Measurements from ENCODE around the gene TLL1.

Gene TLL1

DNA sequence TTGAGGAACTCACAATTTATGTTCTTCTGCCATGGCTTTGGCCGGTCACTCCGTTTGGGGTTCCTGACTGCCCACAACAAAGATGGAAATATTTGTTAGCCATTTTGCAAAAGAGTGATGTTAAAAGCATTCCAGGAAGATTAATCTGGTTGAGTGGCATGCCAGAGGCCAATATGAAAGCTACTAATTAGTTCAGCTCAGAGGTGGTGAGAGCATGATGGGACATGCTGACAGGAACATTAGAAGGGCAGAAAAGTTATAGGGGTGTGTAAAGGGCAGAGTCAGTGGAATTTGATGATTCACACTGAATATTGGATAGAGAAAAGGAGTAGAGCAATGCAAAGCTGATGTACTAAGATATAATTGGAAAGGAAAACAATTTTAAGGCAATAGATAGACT is 94.4 kb downstream of the TLL1 start:
- no peak overlapping the region for H2AFZ ChIP-seq (ENCODE audit: low read length)
- H3K79me2 ChIP-seq (ENCODE audit: insufficient read depth, low read length): no peaks in the 10 kb centered on the region
- H3K9me3 ChIP-seq (ENCODE audit: low read length): no peaks in the 10 kb centered on the region
- no peaks in the 10 kb centered on the region for H3K36me3 ChIP-seq (ENCODE audit: insufficient read depth, low read length)
- H3K9ac ChIP-seq (ENCODE audit: low read length): no peak overlapping the region
- no peaks in the 10 kb centered on the region for H3K27me3 ChIP-seq (ENCODE audit: insufficient read depth, low read length)
- no peak overlapping the region for H3K4me3 ChIP-seq (ENCODE audit: low read depth, low read length, poor library complexity, severe bottlenecking)
- no peaks in the 10 kb centered on the region for H3F3A ChIP-seq (ENCODE audit: insufficient read depth, low read length)
- H3K4me2 ChIP-seq (ENCODE audit: low read length): no peak overlapping the region
- TF ChIP-seq, protein P1, sequence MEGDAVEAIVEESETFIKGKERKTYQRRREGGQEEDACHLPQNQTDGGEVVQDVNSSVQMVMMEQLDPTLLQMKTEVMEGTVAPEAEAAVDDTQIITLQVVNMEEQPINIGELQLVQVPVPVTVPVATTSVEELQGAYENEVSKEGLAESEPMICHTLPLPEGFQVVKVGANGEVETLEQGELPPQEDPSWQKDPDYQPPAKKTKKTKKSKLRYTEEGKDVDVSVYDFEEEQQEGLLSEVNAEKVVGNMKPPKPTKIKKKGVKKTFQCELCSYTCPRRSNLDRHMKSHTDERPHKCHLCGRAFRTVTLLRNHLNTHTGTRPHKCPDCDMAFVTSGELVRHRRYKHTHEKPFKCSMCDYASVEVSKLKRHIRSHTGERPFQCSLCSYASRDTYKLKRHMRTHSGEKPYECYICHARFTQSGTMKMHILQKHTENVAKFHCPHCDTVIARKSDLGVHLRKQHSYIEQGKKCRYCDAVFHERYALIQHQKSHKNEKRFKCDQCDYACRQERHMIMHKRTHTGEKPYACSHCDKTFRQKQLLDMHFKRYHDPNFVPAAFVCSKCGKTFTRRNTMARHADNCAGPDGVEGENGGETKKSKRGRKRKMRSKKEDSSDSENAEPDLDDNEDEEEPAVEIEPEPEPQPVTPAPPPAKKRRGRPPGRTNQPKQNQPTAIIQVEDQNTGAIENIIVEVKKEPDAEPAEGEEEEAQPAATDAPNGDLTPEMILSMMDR (IDR thresholded peaks at IDR 0.05; ENCODE audit: low read length): no peak
- no peak for TF ChIP-seq EZH2 (IDR thresholded peaks at IDR 0.05; ENCODE audit: borderline replicate concordance, low read length)
- no peak overlapping the region for H3K27ac ChIP-seq (ENCODE audit: low read depth, low read length, poor library complexity, severe bottlenecking)
- no peaks in the 10 kb centered on the region for H3K9me2 ChIP-seq (ENCODE audit: low read depth, low read length)
- no peaks in the 10 kb centered on the region for H3K4me1 ChIP-seq (ENCODE audit: insufficient read depth, low read length, severe bottlenecking)
- no peaks in the 10 kb centered on the region for H4K20me1 ChIP-seq (ENCODE audit: insufficient read depth, low read length)

- TF ChIP-seq, protein P1 (IDR thresholded peaks at IDR 0.05; ENCODE audit: low read length): no peak
- TF ChIP-seq EZH2 (IDR thresholded peaks at IDR 0.05; ENCODE audit: borderline replicate concordance, low read length): no peak
- Histone ChIP-seq H3K9me2 (ENCODE audit: low read depth, low read length) (no peaks in the 10 kb centered on the region), H3K36me3 (ENCODE audit: insufficient read depth, low read length) (no peaks in the 10 kb centered on the region), H3K79me2 (ENCODE audit: insufficient read depth, low read length) (no peaks in the 10 kb centered on the region), H2AFZ (ENCODE audit: low read length) (no peak overlapping the region), H3F3A (ENCODE audit: insufficient read depth, low read length) (no peaks in the 10 kb centered on the region), H3K4me3 (ENCODE audit: low read depth, low read length, poor library complexity, severe bottlenecking) (no peak overlapping the region), H3K9me3 (ENCODE audit: low read length) (no peaks in the 10 kb centered on the region), H3K27me3 (ENCODE audit: insufficient read depth, low read length) (no peaks in the 10 kb centered on the region), H3K4me1 (ENCODE audit: insufficient read depth, low read length, severe bottlenecking) (no peaks in the 10 kb centered on the region), H4K20me1 (ENCODE audit: insufficient read depth, low read length) (no peaks in the 10 kb centered on the region), H3K27ac (ENCODE audit: low read depth, low read length, poor library complexity, severe bottlenecking) (no peak overlapping the region), H3K4me2 (ENCODE audit: low read length) (no peak overlapping the region), H3K9ac (ENCODE audit: low read length) (no peak overlapping the region)
Observed at GRCh38 chr4:165970703-165971420, 97.8 kb downstream of the TLL1 start.

DNA sequence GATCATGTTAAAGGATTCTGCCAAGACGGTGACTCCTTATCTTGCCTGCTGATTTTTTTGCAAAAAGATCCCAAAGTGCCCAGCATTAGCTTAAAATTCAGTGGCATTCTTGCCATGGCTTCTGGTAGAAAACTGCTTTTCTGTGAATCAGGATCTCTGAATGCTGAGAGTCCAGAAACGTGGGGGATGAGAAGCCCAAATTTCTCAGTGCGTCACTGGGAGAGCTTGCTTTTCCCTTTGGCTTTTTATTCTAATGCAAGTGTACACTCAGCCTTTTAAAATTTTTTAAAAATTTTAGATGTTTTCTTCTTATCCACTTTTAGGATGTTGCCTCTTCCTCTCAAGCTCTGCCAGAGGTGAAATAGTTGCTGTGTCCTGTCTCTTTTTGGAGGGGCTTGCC is 98.4 kb downstream of the TLL1 start:
- Histone ChIP-seq H3K36me3 (ENCODE audit: insufficient read depth, low read length) (no peaks in the 10 kb centered on the region), H3K79me2 (ENCODE audit: insufficient read depth, low read length) (no peaks in the 10 kb centered on the region), H3K9ac (ENCODE audit: low read length) (no peak overlapping the region), H3K4me3 (ENCODE audit: low read depth, low read length, poor library complexity, severe bottlenecking) (no peak overlapping the region), H2AFZ (ENCODE audit: low read length) (no peak overlapping the region), H3K9me2 (ENCODE audit: low read depth, low read length) (no peaks in the 10 kb centered on the region), H3K27me3 (ENCODE audit: insufficient read depth, low read length) (no peaks in the 10 kb centered on the region), H3K9me3 (ENCODE audit: low read length) (no peaks in the 10 kb centered on the region), H3K4me1 (ENCODE audit: insufficient read depth, low read length, severe bottlenecking) (no peaks in the 10 kb centered on the region), H3K4me2 (ENCODE audit: low read length) (no peak overlapping the region), H4K20me1 (ENCODE audit: insufficient read depth, low read length) (no peaks in the 10 kb centered on the region), H3F3A (ENCODE audit: insufficient read depth, low read length) (no peaks in the 10 kb centered on the region), H3K27ac (ENCODE audit: low read depth, low read length, poor library complexity, severe bottlenecking) (no peak overlapping the region)
- no peak for TF ChIP-seq EZH2 (IDR thresholded peaks at IDR 0.05; ENCODE audit: borderline replicate concordance, low read length)
- TF ChIP-seq, protein P1 (IDR thresholded peaks at IDR 0.05; ENCODE audit: low read length): no peak
